Measurements from ENCODE around the gene SH3RF3.

- TF ChIP-seq ARNT (IDR thresholded peaks at IDR 0.05) (no peak), GTF2F1 (IDR thresholded peaks at IDR 0.05; ENCODE audit: low read depth, low read length) (no peak), HNRNPL (IDR thresholded peaks at IDR 0.05; ENCODE audit: low read depth, low read length) (no peak), EZH2 (IDR thresholded peaks at IDR 0.05; ENCODE audit: borderline replicate concordance, low read depth, low read length) (no peak), PHF21A (IDR thresholded peaks at IDR 0.05; ENCODE audit: borderline replicate concordance, low read depth) (no peak), POLR2A (conservative IDR thresholded peaks at IDR 0.05) (no peak), E2F3 (CRISPR knock-in tag; IDR thresholded peaks at IDR 0.05) (no peak)
- TF ChIP-seq, protein P1, sequence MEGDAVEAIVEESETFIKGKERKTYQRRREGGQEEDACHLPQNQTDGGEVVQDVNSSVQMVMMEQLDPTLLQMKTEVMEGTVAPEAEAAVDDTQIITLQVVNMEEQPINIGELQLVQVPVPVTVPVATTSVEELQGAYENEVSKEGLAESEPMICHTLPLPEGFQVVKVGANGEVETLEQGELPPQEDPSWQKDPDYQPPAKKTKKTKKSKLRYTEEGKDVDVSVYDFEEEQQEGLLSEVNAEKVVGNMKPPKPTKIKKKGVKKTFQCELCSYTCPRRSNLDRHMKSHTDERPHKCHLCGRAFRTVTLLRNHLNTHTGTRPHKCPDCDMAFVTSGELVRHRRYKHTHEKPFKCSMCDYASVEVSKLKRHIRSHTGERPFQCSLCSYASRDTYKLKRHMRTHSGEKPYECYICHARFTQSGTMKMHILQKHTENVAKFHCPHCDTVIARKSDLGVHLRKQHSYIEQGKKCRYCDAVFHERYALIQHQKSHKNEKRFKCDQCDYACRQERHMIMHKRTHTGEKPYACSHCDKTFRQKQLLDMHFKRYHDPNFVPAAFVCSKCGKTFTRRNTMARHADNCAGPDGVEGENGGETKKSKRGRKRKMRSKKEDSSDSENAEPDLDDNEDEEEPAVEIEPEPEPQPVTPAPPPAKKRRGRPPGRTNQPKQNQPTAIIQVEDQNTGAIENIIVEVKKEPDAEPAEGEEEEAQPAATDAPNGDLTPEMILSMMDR (IDR thresholded peaks at IDR 0.05 in 2 of 3, conservative IDR thresholded peaks at IDR 0.05 in 1 of 3; ENCODE audit: insufficient read depth in 2 of 3, low read depth in 1 of 3, low read length in 3 of 3): no peak
- TF ChIP-seq, protein P2, sequence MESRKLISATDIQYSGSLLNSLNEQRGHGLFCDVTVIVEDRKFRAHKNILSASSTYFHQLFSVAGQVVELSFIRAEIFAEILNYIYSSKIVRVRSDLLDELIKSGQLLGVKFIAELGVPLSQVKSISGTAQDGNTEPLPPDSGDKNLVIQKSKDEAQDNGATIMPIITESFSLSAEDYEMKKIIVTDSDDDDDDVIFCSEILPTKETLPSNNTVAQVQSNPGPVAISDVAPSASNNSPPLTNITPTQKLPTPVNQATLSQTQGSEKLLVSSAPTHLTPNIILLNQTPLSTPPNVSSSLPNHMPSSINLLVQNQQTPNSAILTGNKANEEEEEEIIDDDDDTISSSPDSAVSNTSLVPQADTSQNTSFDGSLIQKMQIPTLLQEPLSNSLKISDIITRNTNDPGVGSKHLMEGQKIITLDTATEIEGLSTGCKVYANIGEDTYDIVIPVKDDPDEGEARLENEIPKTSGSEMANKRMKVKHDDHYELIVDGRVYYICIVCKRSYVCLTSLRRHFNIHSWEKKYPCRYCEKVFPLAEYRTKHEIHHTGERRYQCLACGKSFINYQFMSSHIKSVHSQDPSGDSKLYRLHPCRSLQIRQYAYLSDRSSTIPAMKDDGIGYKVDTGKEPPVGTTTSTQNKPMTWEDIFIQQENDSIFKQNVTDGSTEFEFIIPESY (CRISPR knock-in tag; IDR thresholded peaks at IDR 0.05): no peak
Observed at GRCh38 chr2:109256921-109257320, 127.9 kb downstream of the SH3RF3 start.
